Right lung (tissue), 5 donors: ENCODE data around the gene DCUN1D2. TPM values are rescaled to one million over a fixed set of nuclear protein-coding genes. Genes with fewer than 3 reads are reported as not detected.

Experiments used
- DNase-seq, 2 donors: peaks; one replicate each; pipeline ENCODE4 v3.0.0-alpha.2; 2013
- polyA plus RNA-seq, 5 donors: library from polyadenylated mRNA; unstranded; fragments of 120-200 nt; gene quantifications; one replicate each; pipeline versions ENCODE4 v1.2.1 to v1.2.3, GENCODE V29; 2013; ENCODE audit warnings: inconsistent platforms in 1 of 5, low replicate concordance in 1 of 5; ENCODE audit not compliant: insufficient read length in 5 of 5, insufficient read depth in 1 of 5

The DCUN1D2 gene
- polyA plus RNA-seq, 5 donors, result 17.2 to 22.1 (median 19.0) TPM

DNA sequence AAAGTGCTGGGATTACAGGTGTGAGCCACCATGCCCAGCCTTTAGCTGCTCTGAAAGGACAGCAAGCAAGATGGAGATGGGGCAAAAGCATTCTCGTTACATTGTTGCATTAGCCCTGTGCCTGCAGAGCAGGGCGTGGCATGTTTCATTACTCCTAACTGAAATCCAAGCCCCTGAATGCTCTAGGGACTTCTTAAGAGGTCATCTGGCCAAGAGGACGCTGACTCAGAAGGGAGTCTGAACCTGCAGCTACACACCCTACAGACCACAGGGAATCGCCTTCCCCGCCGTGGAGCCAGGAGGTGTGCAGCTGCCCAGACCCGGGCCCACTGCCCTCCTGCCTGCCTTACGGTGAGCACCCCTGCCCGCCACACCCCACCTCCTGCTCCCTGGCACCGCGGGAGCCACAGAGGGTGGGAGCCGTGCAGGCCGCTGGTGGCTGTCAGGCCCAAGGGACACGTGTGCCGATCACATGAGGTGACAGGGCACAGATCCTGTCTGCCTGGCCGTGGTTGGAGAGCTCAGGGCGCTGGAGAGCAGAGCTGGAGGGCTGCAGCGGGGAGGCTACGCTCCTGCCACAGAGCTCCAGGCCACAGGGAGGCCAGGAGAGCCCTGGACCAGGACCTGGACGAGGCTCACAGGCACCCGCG, 64.4 kb downstream of the DCUN1D2 start:
- no peak for DNase-seq

- DNase-seq, result no peak
These were observed 66.9 kb downstream of the DCUN1D2 start for GRCh38 chr13:113423520-113424163.

- no peak for DNase-seq
These were observed 67.5 kb downstream of the DCUN1D2 start for GRCh38 chr13:113422807-113423519.

DNA sequence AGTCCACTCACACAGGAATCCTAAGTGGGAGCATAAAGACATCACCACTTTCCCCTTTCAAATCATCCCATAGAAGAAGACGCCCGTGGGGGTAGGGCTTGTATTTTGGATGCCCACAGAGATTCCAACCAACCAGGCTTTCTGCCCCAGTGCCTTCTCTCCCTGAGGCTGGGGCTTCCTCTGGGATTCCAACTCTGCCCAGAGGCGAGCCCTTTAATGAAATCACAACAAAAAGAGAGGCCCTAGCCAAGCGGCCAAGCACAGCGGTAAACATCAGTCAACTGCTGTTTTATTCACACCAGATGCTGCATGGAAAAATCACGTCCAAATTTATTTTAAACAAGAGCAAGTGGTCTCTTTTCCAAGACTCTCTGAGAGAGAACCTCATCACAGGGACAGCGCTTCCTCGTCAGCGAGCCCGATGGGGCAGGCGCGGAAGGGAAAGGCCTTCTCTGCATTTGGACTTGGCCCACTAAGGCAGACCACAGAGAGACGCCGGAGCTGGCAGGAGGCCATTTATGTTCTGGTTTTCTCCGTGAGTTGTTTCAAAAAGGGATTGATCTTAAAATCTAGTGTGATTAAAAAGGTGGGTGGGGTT, 68.7 kb downstream of the DCUN1D2 start:
- peak; percentile 80 to 83 for DNase-seq

DNA sequence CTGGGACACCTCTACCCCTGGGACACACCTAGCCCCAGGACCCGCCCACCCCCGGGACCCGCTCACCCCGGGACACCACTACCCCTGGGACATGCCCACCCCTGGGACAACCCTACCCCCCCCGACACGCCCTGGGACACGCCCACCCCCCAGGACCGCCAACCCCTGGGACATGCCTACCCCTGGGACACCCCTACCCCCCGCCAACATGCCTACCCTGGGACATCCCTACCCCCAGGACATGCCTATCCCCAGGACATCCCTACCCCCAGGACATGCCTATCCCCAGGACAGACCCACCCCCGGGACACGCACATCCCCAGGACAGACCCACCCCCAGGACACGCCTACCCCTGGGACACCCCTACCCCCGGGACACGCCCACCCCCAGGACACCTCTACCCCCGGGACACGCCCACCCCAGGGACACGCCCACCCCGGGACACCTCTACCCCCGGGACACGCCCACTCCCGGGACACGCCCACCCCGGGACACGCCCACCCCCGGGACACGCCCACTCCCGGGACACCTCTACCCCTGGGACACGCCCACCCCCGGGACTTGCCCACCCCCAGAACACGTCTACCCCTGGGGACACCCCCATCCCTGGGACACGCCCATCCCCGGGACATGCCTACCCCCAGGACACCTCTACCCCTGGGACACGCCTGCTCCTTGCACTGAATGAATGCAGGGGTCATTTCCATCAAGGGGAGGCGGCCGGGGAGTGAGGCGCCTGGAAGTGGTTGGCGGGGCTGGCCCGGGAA, 69.5 kb downstream of the DCUN1D2 start:
- DNase-seq, result no peak

DNA sequence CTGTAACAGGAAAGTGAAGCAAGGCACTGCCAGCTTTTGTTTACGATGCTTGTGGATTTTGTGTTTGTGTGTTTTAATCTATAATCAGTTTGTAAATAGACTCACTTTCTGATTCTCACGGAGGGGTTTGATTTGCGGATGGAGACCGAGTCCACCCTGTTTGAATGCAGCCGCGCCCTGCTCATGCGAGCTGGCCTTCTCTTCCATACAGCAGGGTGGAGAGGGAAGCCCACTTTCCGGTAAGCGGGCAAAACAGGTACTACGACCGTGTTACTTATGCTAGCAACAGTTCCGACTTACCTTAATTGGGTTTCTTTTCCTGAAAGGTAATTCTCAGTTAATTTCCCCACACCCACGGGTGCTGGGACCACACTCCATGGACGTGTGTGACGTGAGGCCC, 70.3 kb downstream of the DCUN1D2 start:
- no peak for DNase-seq

GRCh38 chr13:113419531-113420193, 70.8 kb downstream of the DCUN1D2 start:
- DNase-seq, result no peak

DNA sequence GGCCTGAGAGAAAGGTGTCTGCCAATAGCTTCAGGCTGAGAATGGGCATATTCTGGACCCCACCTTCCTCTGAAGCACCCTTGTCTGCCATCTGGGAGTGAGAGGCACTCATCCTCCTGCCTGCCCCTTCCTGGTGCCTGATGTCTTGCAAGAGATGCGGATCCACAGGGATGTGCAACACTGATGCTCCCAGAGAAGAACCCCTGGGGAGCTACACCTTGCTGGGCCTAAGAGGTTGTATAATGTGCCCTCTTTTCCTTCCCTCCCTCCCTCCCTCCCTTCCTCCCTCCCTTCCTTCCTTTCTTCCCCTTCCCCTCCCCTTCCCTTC, 71.8 kb downstream of the DCUN1D2 start:
- DNase-seq, result no peak

- no peak for DNase-seq
These were observed 72.4 kb downstream of the DCUN1D2 start for GRCh38 chr13:113417836-113418721.

- DNase-seq, result no peak
These were observed 73.3 kb downstream of the DCUN1D2 start for GRCh38 chr13:113417008-113417751.

GRCh38 chr13:113415825-113416224, 74.7 kb downstream of the DCUN1D2 start:
- no peak for DNase-seq

DNA sequence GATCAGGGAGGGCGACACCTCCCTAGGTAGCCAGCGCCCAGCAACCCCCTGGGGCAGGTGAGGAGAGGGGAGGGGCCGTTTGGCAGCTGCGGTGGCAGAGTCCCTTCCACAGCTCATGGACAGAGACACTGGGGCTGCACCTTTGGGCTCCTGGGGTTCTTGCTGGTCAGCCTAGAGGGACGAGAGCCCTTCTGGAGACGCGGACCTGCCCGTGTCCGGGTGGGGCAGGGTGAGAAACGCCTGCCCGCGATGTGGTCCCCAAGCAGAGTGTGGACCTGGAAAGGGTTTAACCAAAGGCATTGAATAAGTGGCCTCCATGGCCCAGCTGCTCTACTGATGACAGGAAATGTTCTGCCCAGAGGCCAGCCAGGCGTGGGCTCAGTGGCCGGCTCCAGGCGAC, 75.5 kb downstream of the DCUN1D2 start:
- DNase-seq, result no peak

DNA sequence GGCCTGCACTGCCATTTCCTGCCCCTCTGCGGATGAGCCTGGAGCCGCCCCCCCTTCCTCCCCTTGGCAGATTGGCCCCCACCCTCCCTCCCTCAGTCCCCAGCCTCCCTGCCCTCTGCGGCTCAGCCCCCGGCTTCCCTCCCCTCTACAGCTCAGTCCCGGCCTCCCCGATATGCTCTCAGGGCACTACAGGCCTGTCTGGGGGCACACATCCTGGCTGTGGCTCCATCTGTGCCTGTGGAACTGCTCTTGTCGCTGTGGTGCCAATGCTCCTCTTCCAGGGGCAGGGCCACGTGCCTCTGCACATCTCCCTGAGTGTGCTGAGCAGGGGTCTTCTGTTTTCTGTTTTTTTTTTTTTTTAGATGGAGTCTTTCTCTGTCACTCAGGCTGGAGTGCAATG, 76.2 kb downstream of the DCUN1D2 start:
- DNase-seq, result no peak

DNA sequence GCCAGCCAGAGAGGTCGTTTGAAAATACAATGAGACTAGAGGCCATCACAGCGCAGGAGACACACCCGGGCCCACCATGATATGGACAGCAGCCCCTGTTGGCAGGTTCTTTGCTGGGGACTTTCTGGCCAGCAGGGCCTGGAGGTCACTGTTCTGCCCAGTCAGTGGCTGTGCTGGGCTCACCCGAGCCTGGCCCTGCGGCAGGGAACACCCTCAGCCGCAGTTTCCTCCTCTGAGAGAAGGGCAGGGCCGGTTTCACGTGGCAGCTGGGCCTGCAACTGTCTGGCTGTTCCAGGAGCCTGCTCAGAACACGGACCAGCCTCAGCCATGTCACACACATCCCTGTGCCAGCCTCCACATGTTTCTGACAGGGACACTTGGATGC, 76.6 kb downstream of the DCUN1D2 start:
- DNase-seq, result no peak

DNA sequence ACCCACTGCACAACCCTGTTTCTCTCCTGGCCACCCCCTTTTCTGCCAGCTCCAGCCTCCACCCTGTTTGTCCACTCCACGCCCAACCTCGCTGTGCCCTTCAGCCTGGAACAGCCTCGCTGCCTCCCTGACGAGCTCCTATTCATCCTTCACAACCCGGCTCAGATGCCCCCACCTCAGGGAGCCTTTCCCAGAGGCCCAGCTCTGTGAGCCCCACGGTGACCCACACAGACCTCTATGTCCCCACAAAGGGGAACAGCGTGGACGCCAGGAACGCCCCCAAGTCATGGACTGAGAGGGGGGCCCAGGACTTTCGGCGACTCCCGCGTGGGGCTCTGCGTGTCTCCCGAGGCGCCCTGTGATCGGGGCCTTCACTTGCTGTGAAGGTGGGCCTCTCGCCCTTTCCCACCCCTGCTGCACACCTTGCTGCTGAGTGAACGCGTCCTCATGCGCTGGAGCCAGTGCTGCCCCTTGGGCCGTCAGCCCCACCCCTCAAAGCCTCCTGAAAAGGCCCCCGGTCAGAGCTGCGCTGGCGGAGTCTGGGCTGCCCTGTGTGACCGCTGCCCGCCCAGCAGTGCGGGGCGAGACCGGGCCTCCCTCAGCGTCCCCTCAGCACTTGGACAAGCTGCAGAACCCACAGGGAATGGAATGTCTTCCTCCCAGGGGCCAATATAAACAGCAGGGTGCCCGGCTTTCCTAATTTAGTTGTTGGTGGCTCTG, 77.2 kb downstream of the DCUN1D2 start:
- no peak for DNase-seq

DNA sequence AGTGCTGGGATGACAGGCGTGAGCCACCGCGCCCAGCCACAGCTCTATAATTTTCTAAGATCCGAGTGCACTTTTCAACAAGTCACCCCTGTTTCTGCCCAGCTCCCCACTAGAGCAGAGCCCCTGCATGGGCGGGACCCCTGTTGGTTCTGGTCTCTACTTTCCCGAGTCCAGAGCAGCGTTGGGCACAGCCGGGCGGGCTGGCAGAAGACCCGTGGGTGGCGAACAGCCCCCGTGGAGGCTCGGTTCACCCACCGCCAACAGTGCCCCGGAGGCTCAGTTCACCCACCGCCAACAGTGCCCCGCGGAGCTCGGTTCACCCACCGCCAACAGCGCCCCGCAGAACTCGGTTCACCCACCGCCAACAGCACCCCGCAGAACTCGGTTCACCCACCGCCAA, 78.1 kb downstream of the DCUN1D2 start:
- DNase-seq, result no peak

GRCh38 chr13:113411216-113412023, 79.1 kb downstream of the DCUN1D2 start:
- DNase-seq, result no peak
